ENCODE results near the gene ATP8A2.

GRCh38 chr13:26029581-26030136, 657.9 kb downstream of the ATP8A2 start:
- no peak for TF ChIP-seq CTCF (IDR thresholded peaks at IDR 0.05; ENCODE audit: control extremely low read depth in 1 of 3, insufficient read depth in 1 of 3, low read depth in 1 of 3, low read length in 3 of 3)
- TF ChIP-seq ATF2 (IDR thresholded peaks at IDR 0.05; ENCODE audit: low read length), result no peak

Data from H1 (cell line).